Left ventricle myocardium inferior (tissue), 1 donor: ENCODE measurements around the gene TEX13D. TPM values are rescaled to one million over a fixed set of nuclear protein-coding genes. Genes with fewer than 3 reads are reported as not detected.

Experiments
- DNase-seq: peaks from one replicate; pipeline ENCODE4 v3.0.0-alpha.2; 2020
- H3K27ac ChIP-seq: fragments of 200-600 bp; replicated peaks from 2 replicates; pipeline ENCODE4 v1.8.0; 2021
- H3K27me3 ChIP-seq: fragments of 200-600 bp; 2 replicates; pipeline ENCODE4 v1.8.0; 2021; ENCODE audit warnings: low read depth
- H3K36me3 ChIP-seq: fragments of 200-600 bp; 2 replicates; pipeline ENCODE4 v1.8.0; 2021
- H3K4me1 ChIP-seq: fragments of 200-600 bp; 2 replicates; pipeline ENCODE4 v1.8.0; 2021
- H3K4me3 ChIP-seq: fragments of 200-600 bp; 2 replicates; pipeline ENCODE4 v1.8.0; 2021; ENCODE audit warnings: mild to moderate bottlenecking, moderate library complexity
- H3K9me3 ChIP-seq: fragments of 200-600 bp; replicated peaks from 2 replicates; pipeline ENCODE4 v1.8.0; 2021
- CTCF ChIP-seq: fragments of 200-600 bp; IDR thresholded peaks from 2 replicates; pipeline ENCODE4 v1.8.0; 2021; ENCODE audit warnings: antibody characterized with exemption, mild to moderate bottlenecking, borderline replicate concordance
- intact Hi-C: fragments of 100-400 bp; cut with micrococcal nuclease; formaldehyde crosslinking; loops from one replicate; pipeline ENCODE4 v1.11.0; 2022
- total RNA-seq: library from RNA; stranded (reverse); fragmentation: NEBNext Ultra II Directional; extraction: Animal tissue kit (Norgen Biotek cat#: 25700); gene quantifications from one replicate; pipeline ENCODE4 v1.2.1, GENCODE V29; 2021
- donor health status: DM: no; HTN: yes; CAD: no; lungs with severe emphysema.

Gene TEX13D
- total RNA-seq, 1 donor from 2014 or later = not detected

GRCh38 chrX:124346117-124346876 is 13.8 kb downstream of the TEX13D start, which contains the start of gene SH2D1A:
SH2D1A (plus strand) TSS chrX:124346563; CDS start chrX:124346643, 80 bp downstream.
- no peak for TF ChIP-seq CTCF
- Histone ChIP-seq H3K27ac (no peak within 1 kb of the TSS), H3K9me3 (no peaks in the 10 kb centered on the region), H3K4me1 (no peaks in the 10 kb centered on the region), H3K27me3 (no peaks in the 10 kb centered on the region), H3K36me3 (no peaks in the 10 kb centered on the region), H3K4me3 (no peak within 1 kb of the TSS)
- DNase-seq = no peak
- intact Hi-C loops = no loop called here

GRCh38 chrX:124346877-124347241 is 14.4 kb downstream of the TEX13D start:
- Histone ChIP-seq H3K4me1 (no peaks in the 10 kb centered on the region), H3K36me3 (no peaks in the 10 kb centered on the region), H3K9me3 (no peaks in the 10 kb centered on the region), H3K27ac (no peak overlapping the region), H3K4me3 (no peak overlapping the region), H3K27me3 (no peaks in the 10 kb centered on the region)
- DNase-seq = no peak
- intact Hi-C loops = no loop called here
- TF ChIP-seq CTCF = no peak

- Histone ChIP-seq H3K27me3 (no peaks in the 10 kb centered on the region), H3K4me1 (no peaks in the 10 kb centered on the region), H3K4me3 (no peak overlapping the region), H3K36me3 (no peaks in the 10 kb centered on the region), H3K9me3 (no peaks in the 10 kb centered on the region), H3K27ac (no peak overlapping the region)
- TF ChIP-seq CTCF = no peak
- no peak for DNase-seq
- intact Hi-C loops = no loop called here
These were observed 14.8 kb downstream of the TEX13D start for GRCh38 chrX:124347242-124347641.

- TF ChIP-seq CTCF = no peak
- intact Hi-C loops = no loop called here
- H3K27me3 ChIP-seq = no peaks in the 10 kb centered on the region
- no peaks in the 10 kb centered on the region for H3K4me1 ChIP-seq
- H3K36me3 ChIP-seq = no peaks in the 10 kb centered on the region
- H3K4me3 ChIP-seq = no peak overlapping the region
- no peak overlapping the region for H3K27ac ChIP-seq
- no peak for DNase-seq
- no peaks in the 10 kb centered on the region for H3K9me3 ChIP-seq
These were observed 15.7 kb downstream of the TEX13D start for GRCh38 chrX:124348182-124348581.

GRCh38 chrX:124348885-124349453 is 16.5 kb downstream of the TEX13D start:
- no peak for DNase-seq
- H3K9me3 ChIP-seq = no peaks in the 10 kb centered on the region
- TF ChIP-seq CTCF = no peak
- H3K36me3 ChIP-seq = no peaks in the 10 kb centered on the region
- no peak overlapping the region for H3K27ac ChIP-seq
- H3K4me1 ChIP-seq = no peaks in the 10 kb centered on the region
- intact Hi-C loops = no loop called here
- H3K27me3 ChIP-seq = no peaks in the 10 kb centered on the region
- H3K4me3 ChIP-seq = no peak overlapping the region
